Cardiac muscle cell (in vitro differentiated cells and primary cell): ENCODE measurements around the gene ARHGEF12. TPM values are rescaled to one million over a fixed set of nuclear protein-coding genes. Genes with fewer than 3 reads are reported as not detected.

Source experiments
- DNase-seq, 2 donors: peaks; one replicate each; pipeline versions ENCODE4 v3.0.0 to v3.0.0-alpha.2; 2010 to 2017; ENCODE audit warnings: low read depth in 1 of 2, low spot score in 1 of 2
- H3K27ac ChIP-seq: fragments of 200-600 bp; sonication (generic); 2 replicates; pipeline ENCODE4 v1.5.1; 2016
- H3K27me3 ChIP-seq: fragments of 200-600 bp; sonication (generic); 2 replicates; pipeline ENCODE4 v1.6.0; 2016; ENCODE audit warnings: control low read depth
- H3K36me3 ChIP-seq: fragments of 200-600 bp; sonication (generic); 2 replicates; pipeline ENCODE4 v1.5.1; 2016; ENCODE audit warnings: control low read depth
- H3K4me1 ChIP-seq: fragments of 200-600 bp; sonication (generic); 2 replicates; pipeline ENCODE4 v1.8.1; 2017; ENCODE audit warnings: low read depth, mild to moderate bottlenecking, mixed run types
- H3K4me3 ChIP-seq: fragments of 200-600 bp; sonication (generic); 2 replicates; pipeline ENCODE4 v1.5.1; 2016; ENCODE audit warnings: mild to moderate bottlenecking
- H3K9me3 ChIP-seq: fragments of 200-600 bp; sonication (generic); 2 replicates; pipeline ENCODE4 v1.5.1; 2017; ENCODE audit warnings: low read depth, mild to moderate bottlenecking, control low read depth
- CTCF ChIP-seq: IDR thresholded peaks from 2 replicates; pipeline ENCODE4 v1.5.1; 2012; ENCODE audit warnings: low read depth, mild to moderate bottlenecking, low read length
- polyA plus RNA-seq: library from polyadenylated mRNA; unstranded; fragments of >200 nt; fragmentation: Nextera tagmentation; extraction: Ambion mirVana; gene quantifications from 2 replicates; pipeline ENCODE4 v1.2.1, GENCODE V29; 2016
- total RNA-seq: library from RNA; depleted of rRNA; stranded (reverse); fragments of >200 nt; gene quantifications from 2 replicates; pipeline ENCODE4 v1.2.3, GENCODE V29; 2016

ARHGEF12 gene
- total and polyA plus RNA-seq, 2 experiments from 2014 or later = 21.7 to 43.4 TPM

GRCh38 chr11:120386774-120387371, 50.7 kb downstream of the ARHGEF12 start:
- DNase-seq = no peak
- H3K27me3 ChIP-seq = no peaks in the 10 kb centered on the region
- H3K9me3 ChIP-seq = no peaks in the 10 kb centered on the region
- H3K27ac ChIP-seq = no peak overlapping the region
- H3K4me3 ChIP-seq = no peak overlapping the region
- peaks cover 21% of the 10 kb centered on the region for H3K4me1 ChIP-seq
- no peaks in the 10 kb centered on the region for H3K36me3 ChIP-seq
- no peak for TF ChIP-seq CTCF

DNA sequence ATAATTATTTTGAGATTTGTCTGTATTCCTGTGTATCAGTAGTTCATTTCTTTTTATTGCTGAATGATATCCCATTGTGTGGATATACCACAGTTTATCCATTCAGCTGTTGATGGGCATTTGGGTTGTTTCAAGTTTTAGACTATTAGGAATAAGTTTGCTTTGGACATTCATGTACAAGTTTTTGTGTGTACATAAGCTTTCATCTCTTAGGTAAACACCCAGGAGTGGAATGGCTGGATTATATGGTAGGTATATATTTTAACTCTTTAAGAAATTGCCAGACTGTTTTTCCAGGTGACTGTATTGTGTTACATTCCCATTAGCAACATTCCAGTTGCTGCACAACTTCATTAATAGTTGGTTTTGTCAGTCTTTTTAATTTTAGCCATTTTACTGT, 52.0 kb downstream of the ARHGEF12 start:
- Histone ChIP-seq H3K9me3 (no peaks in the 10 kb centered on the region), H3K27me3 (no peaks in the 10 kb centered on the region), H3K4me1 (peaks cover 21% of the 10 kb centered on the region), H3K4me3 (no peak overlapping the region), H3K36me3 (no peaks in the 10 kb centered on the region), H3K27ac (no peak overlapping the region)
- no peak for DNase-seq
- no peak for TF ChIP-seq CTCF

- Histone ChIP-seq H3K27me3 (no peaks in the 10 kb centered on the region), H3K4me1 (peaks cover 19% of the 10 kb centered on the region), H3K4me3 (no peak overlapping the region), H3K36me3 (no peaks in the 10 kb centered on the region), H3K27ac (no peak overlapping the region), H3K9me3 (no peaks in the 10 kb centered on the region)
- DNase-seq = no peak
- TF ChIP-seq CTCF = no peak
Observed at GRCh38 chr11:120389693-120390584, 53.7 kb downstream of the ARHGEF12 start.

DNA sequence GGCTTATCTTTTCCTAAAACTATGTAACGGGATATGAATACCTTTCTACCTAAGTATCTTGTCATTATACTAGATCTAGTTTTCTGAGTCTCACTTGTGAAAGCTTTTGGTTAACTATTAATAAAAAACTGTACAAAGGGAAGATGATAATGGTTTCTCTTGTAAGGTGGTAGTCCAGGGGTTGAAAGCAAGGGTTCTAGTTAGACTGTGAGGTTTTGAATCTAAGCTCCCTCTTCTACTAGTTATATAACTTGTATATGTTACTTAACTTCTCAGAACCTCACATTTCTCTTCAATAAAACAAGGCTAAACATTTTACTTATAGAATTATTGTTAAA, 54.3 kb downstream of the ARHGEF12 start:
- no peak for TF ChIP-seq CTCF

DNA sequence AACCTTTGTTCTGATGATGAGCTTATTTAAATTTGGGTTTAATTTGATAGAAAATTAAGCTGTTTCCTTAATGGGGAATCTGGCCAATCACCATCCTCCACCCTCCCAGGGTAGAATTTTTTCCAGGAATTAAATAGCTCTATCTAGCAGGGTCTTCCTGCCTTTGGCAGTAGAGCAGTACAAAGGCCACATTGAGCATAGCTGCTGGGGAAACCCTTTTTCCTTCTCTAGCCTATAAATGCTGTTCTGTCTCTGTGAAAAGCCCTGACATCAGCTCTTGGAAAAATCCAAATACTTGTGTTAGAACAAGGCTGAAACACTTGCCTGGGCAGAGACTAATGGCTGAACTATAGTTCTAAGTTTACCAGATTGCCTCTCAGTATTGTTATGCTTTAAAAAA, 55.1 kb downstream of the ARHGEF12 start:
- no peak overlapping the region for H3K4me3 ChIP-seq
- H3K27me3 ChIP-seq = no peaks in the 10 kb centered on the region
- TF ChIP-seq CTCF = no peak
- H3K36me3 ChIP-seq = no peaks in the 10 kb centered on the region
- peak; percentile 19 to 32 for DNase-seq
- H3K27ac ChIP-seq = peak overlapping the region; percentile 54
- H3K9me3 ChIP-seq = no peaks in the 10 kb centered on the region
- peaks cover 6% of the 10 kb centered on the region for H3K4me1 ChIP-seq

More for the DNA sequence above, 54.3 kb downstream of the ARHGEF12 start:
- Histone ChIP-seq H3K27me3 (no peaks in the 10 kb centered on the region), H3K9me3 (no peaks in the 10 kb centered on the region), H3K4me3 (no peak overlapping the region), H3K27ac (no peak overlapping the region), H3K36me3 (no peaks in the 10 kb centered on the region), H3K4me1 (peaks cover 12% of the 10 kb centered on the region)
- no peak for DNase-seq
